Osteoblast (primary cell): ENCODE data around the gene TRAPPC8. TPM values are rescaled to one million over a fixed set of nuclear protein-coding genes. Genes with fewer than 3 reads are reported as not detected.
A peak's percentile ranks its signal among the peaks of the same experiment; 100 is the strongest.

ENCODE experiments used
- DNase-seq: peaks from one replicate; pipeline ENCODE4 v3.0.0; 2011; ENCODE audit warnings: low spot score, mixed read lengths; ENCODE audit not compliant: insufficient read length; ENCODE audit errors: missing footprints
- H2AFZ ChIP-seq: 2 replicates; pipeline ENCODE4 v1.6.0; 2011; ENCODE audit warnings: mild to moderate bottlenecking, low read length
- H3K27ac ChIP-seq: 2 replicates; pipeline ENCODE4 v1.5.1; 2011; ENCODE audit warnings: mild to moderate bottlenecking, low read depth, low read length, moderate library complexity
- H3K27me3 ChIP-seq: 2 replicates; pipeline ENCODE4 v1.6.0; 2012; ENCODE audit warnings: mild to moderate bottlenecking, control low read depth, inconsistent platforms, low read length, moderate library complexity; ENCODE audit not compliant: insufficient read depth
- H3K36me3 ChIP-seq: 2 replicates; pipeline ENCODE4 v1.5.1; 2011; ENCODE audit warnings: mild to moderate bottlenecking, low read length, control low read depth, moderate library complexity; ENCODE audit not compliant: insufficient read depth
- H3K4me1 ChIP-seq: 2 replicates; pipeline ENCODE4 v1.5.1; 2011; ENCODE audit warnings: mild to moderate bottlenecking, low read length, control low read depth, moderate library complexity; ENCODE audit not compliant: insufficient read depth
- H3K4me2 ChIP-seq: 2 replicates; pipeline ENCODE4 v1.6.0; 2011; ENCODE audit warnings: mild to moderate bottlenecking, low read length; ENCODE audit not compliant: insufficient read depth
- H3K4me3 ChIP-seq: fragments of 200-600 bp; sonication (generic); 3 replicates; pipeline ENCODE4 v1.5.1; 2012; ENCODE audit warnings: mild to moderate bottlenecking, low read length, inconsistent platforms; ENCODE audit not compliant: insufficient read depth
- H3K79me2 ChIP-seq: 2 replicates; pipeline ENCODE4 v1.6.0; 2012; ENCODE audit warnings: mild to moderate bottlenecking, low read length, control low read depth, inconsistent platforms; ENCODE audit not compliant: insufficient read depth
- H3K9me3 ChIP-seq: 2 replicates; pipeline ENCODE4 v1.5.1; 2011; ENCODE audit warnings: low read depth, low read length, control low read depth
- H4K20me1 ChIP-seq: 2 replicates; pipeline ENCODE4 v1.6.0; 2012; ENCODE audit warnings: mild to moderate bottlenecking, low read length, control low read depth; ENCODE audit not compliant: insufficient read depth
- total RNA-seq: library from RNA; depleted of rRNA; stranded (reverse); fragments of >200 nt; gene quantifications from 2 replicates; pipeline ENCODE4 v1.2.3, GENCODE V29; 2012
- TF ChIP-seq, protein P1 (sequence below): IDR thresholded peaks from 2 replicates; pipeline ENCODE4 v1.5.1; 2011; ENCODE audit warnings: mild to moderate bottlenecking, low read depth, low read length, moderate library complexity; ENCODE audit errors: extremely low read depth

The TRAPPC8 gene
- total RNA-seq, 1 donor: 47.0 TPM

DNA sequence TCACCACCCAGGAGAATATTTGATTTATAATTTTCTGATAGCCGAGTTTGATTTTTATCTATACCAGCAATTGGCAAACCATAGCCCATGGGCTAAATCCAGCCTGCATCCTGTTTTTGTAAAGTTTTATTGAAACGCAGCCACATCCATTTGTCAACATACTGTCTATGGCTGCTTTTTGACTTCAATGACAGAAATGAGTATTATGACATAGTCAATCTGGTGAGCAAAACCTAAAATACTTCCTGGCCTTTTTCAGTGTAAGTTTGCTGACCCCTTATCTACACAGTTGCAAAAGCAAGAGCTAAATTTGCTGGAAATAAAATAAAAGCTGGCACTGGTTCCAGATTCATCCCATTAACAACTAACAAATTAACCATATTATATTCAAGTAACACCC is 102.4 kb downstream of the TRAPPC8 start:
- Histone ChIP-seq H3K27ac (no peak overlapping the region), H2AFZ (no peak overlapping the region), H3K36me3 (peaks cover 29% of the 10 kb centered on the region), H3K4me2 (no peak overlapping the region), H4K20me1 (no peaks in the 10 kb centered on the region), H3K4me1 (peaks cover 14% of the 10 kb centered on the region), H3K9me3 (no peaks in the 10 kb centered on the region), H3K4me3 (no peak overlapping the region), H3K79me2 (no peaks in the 10 kb centered on the region), H3K27me3 (no peaks in the 10 kb centered on the region)
- TF ChIP-seq, protein P1, sequence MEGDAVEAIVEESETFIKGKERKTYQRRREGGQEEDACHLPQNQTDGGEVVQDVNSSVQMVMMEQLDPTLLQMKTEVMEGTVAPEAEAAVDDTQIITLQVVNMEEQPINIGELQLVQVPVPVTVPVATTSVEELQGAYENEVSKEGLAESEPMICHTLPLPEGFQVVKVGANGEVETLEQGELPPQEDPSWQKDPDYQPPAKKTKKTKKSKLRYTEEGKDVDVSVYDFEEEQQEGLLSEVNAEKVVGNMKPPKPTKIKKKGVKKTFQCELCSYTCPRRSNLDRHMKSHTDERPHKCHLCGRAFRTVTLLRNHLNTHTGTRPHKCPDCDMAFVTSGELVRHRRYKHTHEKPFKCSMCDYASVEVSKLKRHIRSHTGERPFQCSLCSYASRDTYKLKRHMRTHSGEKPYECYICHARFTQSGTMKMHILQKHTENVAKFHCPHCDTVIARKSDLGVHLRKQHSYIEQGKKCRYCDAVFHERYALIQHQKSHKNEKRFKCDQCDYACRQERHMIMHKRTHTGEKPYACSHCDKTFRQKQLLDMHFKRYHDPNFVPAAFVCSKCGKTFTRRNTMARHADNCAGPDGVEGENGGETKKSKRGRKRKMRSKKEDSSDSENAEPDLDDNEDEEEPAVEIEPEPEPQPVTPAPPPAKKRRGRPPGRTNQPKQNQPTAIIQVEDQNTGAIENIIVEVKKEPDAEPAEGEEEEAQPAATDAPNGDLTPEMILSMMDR: no peak
- DNase-seq: no peak

DNA sequence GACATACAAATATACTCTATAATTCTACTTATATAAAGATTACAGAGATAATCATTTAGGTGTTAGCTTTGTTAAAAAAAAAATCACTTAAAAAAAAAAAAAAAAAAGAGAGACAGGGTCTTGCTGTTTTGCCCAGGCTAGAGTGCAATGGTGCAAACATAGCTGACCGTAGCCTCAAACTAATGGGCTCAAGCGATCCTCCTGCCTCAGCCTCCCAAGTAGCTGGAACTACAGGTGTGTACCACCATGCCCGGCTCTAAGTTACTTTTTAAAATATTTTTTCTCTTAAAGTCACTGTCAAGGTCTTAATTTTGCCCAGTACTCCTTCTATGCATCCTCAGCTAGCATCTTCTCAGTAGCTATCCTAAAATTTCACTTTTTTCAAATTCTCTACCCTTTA is 105.0 kb downstream of the TRAPPC8 start:
- Histone ChIP-seq H3K27ac (no peak overlapping the region), H3K4me2 (no peak overlapping the region), H3K9me3 (no peaks in the 10 kb centered on the region), H3K4me1 (peaks cover 14% of the 10 kb centered on the region), H2AFZ (no peak overlapping the region), H3K27me3 (no peaks in the 10 kb centered on the region), H3K36me3 (peaks cover 29% of the 10 kb centered on the region), H3K4me3 (no peak overlapping the region), H4K20me1 (no peaks in the 10 kb centered on the region), H3K79me2 (no peaks in the 10 kb centered on the region)
- DNase-seq: no peak
- TF ChIP-seq, protein P1: no peak

GRCh38 chr18:31835528-31836133 is 107.3 kb downstream of the TRAPPC8 start:
- Histone ChIP-seq H3K36me3 (peaks cover 32% of the 10 kb centered on the region), H3K27me3 (no peaks in the 10 kb centered on the region), H3K9me3 (no peaks in the 10 kb centered on the region), H3K27ac (peak overlapping the region; percentile 74), H3K79me2 (no peaks in the 10 kb centered on the region), H3K4me1 (peaks cover 8% of the 10 kb centered on the region), H3K4me2 (no peak overlapping the region), H4K20me1 (no peaks in the 10 kb centered on the region), H3K4me3 (no peak overlapping the region), H2AFZ (no peak overlapping the region)
- peak; percentile 77 for DNase-seq
- TF ChIP-seq, protein P1: no peak

DNA sequence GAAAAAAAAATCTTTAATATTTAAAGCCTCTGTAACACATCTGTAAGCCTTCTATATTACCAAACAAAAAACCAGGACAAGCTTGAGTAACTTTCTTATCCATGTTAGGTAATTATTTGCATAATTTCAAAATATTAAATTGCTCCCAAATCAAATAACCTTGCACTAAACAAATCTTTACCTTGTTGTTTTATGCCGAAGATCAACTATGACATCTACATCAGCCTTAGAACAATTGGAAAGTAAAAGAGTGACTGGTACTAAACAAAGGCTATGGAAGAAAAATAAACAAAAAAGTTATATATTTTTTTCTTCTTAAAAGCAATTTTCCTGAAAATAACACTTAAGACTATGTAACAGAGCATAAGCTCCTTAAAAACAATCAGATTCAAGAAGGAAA is 111.0 kb downstream of the TRAPPC8 start:
- TF ChIP-seq, protein P1: no peak
- no peak overlapping the region for H2AFZ ChIP-seq

More for the DNA sequence above, 111.0 kb downstream of the TRAPPC8 start:
- Histone ChIP-seq H3K4me3 (no peak overlapping the region), H3K27me3 (no peaks in the 10 kb centered on the region), H3K79me2 (no peaks in the 10 kb centered on the region), H3K9me3 (no peaks in the 10 kb centered on the region), H3K27ac (no peak overlapping the region), H3K36me3 (peaks cover 16% of the 10 kb centered on the region), H3K4me1 (peaks cover 8% of the 10 kb centered on the region), H3K4me2 (no peak overlapping the region), H4K20me1 (no peaks in the 10 kb centered on the region)
- no peak for DNase-seq
